ENCODE results near the gene PARP6. TPM values are rescaled to one million over a fixed set of nuclear protein-coding genes. Genes with fewer than 3 reads are reported as not detected.

Gene PARP6
- total and polyA plus RNA-seq, 9 of the 15 experiments (the other 6 are each of a cell fraction or from before 2014, with no cell fraction given), result 14.8 to 83.2 (median 28.3) TPM

GRCh38 chr15:72319360-72319984, 47.1 kb upstream of the PARP6 start (continued):
- TF ChIP-seq DEAF1 (CRISPR knock-in tag; IDR thresholded peaks at IDR 0.05) (no peak), SMAD1 (IDR thresholded peaks at IDR 0.05; ENCODE audit: low read depth, low read length, partially characterized antibody) (no peak), ZNF212 (CRISPR knock-in tag; IDR thresholded peaks at IDR 0.05) (no peak), ZNF316 (IDR thresholded peaks at IDR 0.05) (no peak), SREBF1 (IDR thresholded peaks at IDR 0.05; ENCODE audit: borderline replicate concordance, low read depth, low read length) (no peak), GATAD2B (IDR thresholded peaks at IDR 0.05; ENCODE audit: borderline replicate concordance) (no peak), L3MBTL2 (IDR thresholded peaks at IDR 0.05) (peak; percentile 82), CREB5 (CRISPR knock-in tag; IDR thresholded peaks at IDR 0.05) (no peak), KLF10 (CRISPR knock-in tag; IDR thresholded peaks at IDR 0.05) (no peak), SPI1 (IDR thresholded peaks at IDR 0.05; ENCODE audit: borderline replicate concordance, low read depth, low read length) (no peak), ZZZ3 (IDR thresholded peaks at IDR 0.05) (no peak), HMGN3 (IDR thresholded peaks at IDR 0.05; ENCODE audit: borderline replicate concordance, extremely low read depth, insufficient read length, low read depth, low read length) (peak; percentile 16), CCAR2 (IDR thresholded peaks at IDR 0.05; ENCODE audit: low read depth, low read length) (no peak), KLF16 (IDR thresholded peaks at IDR 0.05) (no peak), CHD1 (IDR thresholded peaks at IDR 0.05; ENCODE audit: low read length) (no peak), ETS1 (conservative IDR thresholded peaks at IDR 0.05; ENCODE audit: control insufficient read depth, low read depth, low read length) (peak; percentile 28; the same call in 1 of the 2 replicates), THRAP3 (IDR thresholded peaks at IDR 0.05; ENCODE audit: borderline replicate concordance) (no peak), SMARCC2 (IDR thresholded peaks at IDR 0.05; ENCODE audit: low read depth) (no peak), RBM17 (IDR thresholded peaks at IDR 0.05; ENCODE audit: borderline replicate concordance, low read depth, low read length) (no peak), SIX5 (IDR thresholded peaks at IDR 0.05; ENCODE audit: borderline replicate concordance in 1 of 2, insufficient read depth in 1 of 2, low read depth in 1 of 2, low read length in 2 of 2) (no peak), ZNF143 (CRISPR knock-in tag; IDR thresholded peaks at IDR 0.05) (no peak; the same call in 1 of the 2 replicates), BRF2 (IDR thresholded peaks at IDR 0.05; ENCODE audit: borderline replicate concordance, insufficient read depth, insufficient read length) (no peak), RUNX1 (IDR thresholded peaks at IDR 0.05; ENCODE audit: low read depth) (no peak), ZNF696 (CRISPR knock-in tag; conservative IDR thresholded peaks at IDR 0.05) (no peak), PHF20 (IDR thresholded peaks at IDR 0.05; ENCODE audit: partially characterized antibody) (no peak)
